HepG2 (cell line): Measurements from ENCODE around the gene RNU6-8. TPM values are rescaled to one million over a fixed set of nuclear protein-coding genes. Genes with fewer than 3 reads are reported as not detected.

Experiments
- CEBPB ChIP-seq: IDR thresholded peaks from 2 replicates; pipeline ENCODE4 v1.6.1; 2011; ENCODE audit warnings: low read depth, low read length, improper control_type of control experiment, borderline replicate concordance
- FOSL2 ChIP-seq: sonication (generic); formaldehyde crosslinking; IDR thresholded peaks from 2 replicates; pipeline ENCODE4 v1.4.0; 2020; ENCODE audit warnings: missing genetic modification reagents
- GFI1 ChIP-seq: sonication (generic); formaldehyde crosslinking; IDR thresholded peaks from 2 replicates; pipeline ENCODE4 v1.5.0; 2020; ENCODE audit warnings: missing genetic modification reagents, mild to moderate bottlenecking, borderline replicate concordance
- MED1 ChIP-seq: sonication (generic); formaldehyde crosslinking; IDR thresholded peaks from 2 replicates; pipeline ENCODE4 v1.4.0; 2020; ENCODE audit warnings: missing genetic modification reagents
- NFE2L1 ChIP-seq: sonication (generic); formaldehyde crosslinking; IDR thresholded peaks from 2 replicates; pipeline ENCODE4 v1.4.0; 2020; ENCODE audit warnings: missing genetic modification reagents, mild to moderate bottlenecking, borderline replicate concordance
- PAF1 ChIP-seq: IDR thresholded peaks from 2 replicates; pipeline ENCODE4 v1.6.1; 2016; ENCODE audit warnings: missing genetic modification reagents, missing compliant biosample characterization
- PCBP1 ChIP-seq: fragments of 200-400 bp; formaldehyde crosslinking; IDR thresholded peaks from 2 replicates; pipeline ENCODE4 v1.6.1; 2017; ENCODE audit warnings: mild to moderate bottlenecking, low read depth, low read length, borderline replicate concordance
- RFX3 ChIP-seq: IDR thresholded peaks from 2 replicates; pipeline ENCODE4 v1.6.1; 2016; ENCODE audit warnings: missing biosample characterization, missing genetic modification reagents
- SOX5 ChIP-seq: IDR thresholded peaks from 2 replicates; pipeline ENCODE4 v1.6.1; 2016; ENCODE audit warnings: borderline replicate concordance
- TBX3 ChIP-seq: fragments of 450-650 bp; IDR thresholded peaks from 2 replicates; pipeline ENCODE4 v1.6.1; 2017; ENCODE audit warnings: antibody characterized with exemption, mild to moderate bottlenecking, inconsistent platforms, borderline replicate concordance
- TCF7L2 ChIP-seq: IDR thresholded peaks from 2 replicates; pipeline ENCODE4 v1.6.1; 2011; ENCODE audit warnings: mild to moderate bottlenecking, low read depth, low read length, moderate library complexity
- TEAD2 ChIP-seq: sonication (generic); formaldehyde crosslinking; IDR thresholded peaks from 2 replicates; pipeline ENCODE4 v1.9.0; 2021; ENCODE audit warnings: missing genetic modification reagents
- ZNF207 ChIP-seq: fragments of 450-650 bp; IDR thresholded peaks from 2 replicates; pipeline ENCODE4 v1.6.1; 2016; ENCODE audit warnings: antibody characterized with exemption, borderline replicate concordance
- ZNF34 ChIP-seq: sonication (generic); formaldehyde crosslinking; IDR thresholded peaks from 2 replicates; pipeline ENCODE4 v1.4.0; 2020; ENCODE audit warnings: mild to moderate bottlenecking, missing genetic modification reagents, borderline replicate concordance
- ZNF431 ChIP-seq: sonication (generic); formaldehyde crosslinking; IDR thresholded peaks from 2 replicates; pipeline ENCODE4 v1.9.0; 2022; ENCODE audit warnings: missing genetic modification reagents, low read depth, mild to moderate bottlenecking, borderline replicate concordance
- ZNF44 ChIP-seq: sonication (generic); formaldehyde crosslinking; IDR thresholded peaks from 2 replicates; pipeline ENCODE4 v1.5.1; 2020; ENCODE audit warnings: mild to moderate bottlenecking, missing genetic modification reagents
- ZNF569 ChIP-seq: sonication (generic); formaldehyde crosslinking; IDR thresholded peaks from 2 replicates; pipeline ENCODE4 v1.5.0; 2020; ENCODE audit warnings: mild to moderate bottlenecking, missing genetic modification reagents, moderate library complexity, borderline replicate concordance
- ZNF577 ChIP-seq: sonication (generic); formaldehyde crosslinking; IDR thresholded peaks from 2 replicates; pipeline ENCODE4 v1.4.0; 2020; ENCODE audit warnings: mild to moderate bottlenecking, low read depth, missing genetic modification reagents, borderline replicate concordance
- ZSCAN21 ChIP-seq: sonication (generic); formaldehyde crosslinking; IDR thresholded peaks from 2 replicates; pipeline ENCODE4 v1.8.0; 2022; ENCODE audit warnings: mild to moderate bottlenecking, missing genetic modification reagents, moderate library complexity, borderline replicate concordance
- polyA plus RNA-seq, 8 experiments: library from polyadenylated mRNA; depleted of rRNA in 3 of 8; stranded (reverse) in 7 of 8; unstranded in 1 of 8; fragments of >200 nt; fragmentation: Illumina TruSeq in 4 of 8; extraction: Trizol in 4 of 8; gene quantifications; 2 replicates each; pipeline versions ENCODE4 v1.2.1 to v1.2.3, GENCODE V29; 2011 to 2016; ENCODE audit warnings: low read depth in 4 of 8, missing spikeins in 1 of 8, mixed read lengths in 1 of 8; ENCODE audit not compliant: insufficient read depth in 1 of 8
- total RNA-seq, 5 experiments: library from RNA; depleted of rRNA; stranded (reverse); fragments of >200 nt; fragmentation: Illumina TruSeq; extraction: Trizol; gene quantifications; 2 replicates each; pipeline ENCODE4 v1.2.3, GENCODE V29; 2016; ENCODE audit warnings: low read depth in 1 of 5
- TF ChIP-seq, protein P1 (sequence below): sonication (generic); formaldehyde crosslinking; IDR thresholded peaks from 2 replicates; pipeline ENCODE4 v1.4.0; 2020; ENCODE audit warnings: mild to moderate bottlenecking, missing genetic modification reagents, borderline replicate concordance
- TF ChIP-seq, protein P2 (sequence below): sonication (generic); formaldehyde crosslinking; IDR thresholded peaks from 2 replicates; pipeline ENCODE4 v1.4.0; 2020; ENCODE audit warnings: mild to moderate bottlenecking, missing genetic modification reagents
- TF ChIP-seq, protein P3 (sequence below): sonication (generic); formaldehyde crosslinking; IDR thresholded peaks from 2 replicates; pipeline ENCODE4 v1.8.1; 2023; ENCODE audit warnings: missing genetic modification reagents, inconsistent platforms, borderline replicate concordance
- TF ChIP-seq, protein P4 (sequence below): sonication (generic); formaldehyde crosslinking; IDR thresholded peaks from 2 replicates; pipeline ENCODE4 v1.4.0; 2020; ENCODE audit warnings: missing genetic modification reagents

Gene RNU6-8
- total and polyA plus RNA-seq, 2 of the 13 experiments (the other 11 are each of a cell fraction or from before 2014, with no cell fraction given) = under 0.01 TPM; not detected in 1

DNA sequence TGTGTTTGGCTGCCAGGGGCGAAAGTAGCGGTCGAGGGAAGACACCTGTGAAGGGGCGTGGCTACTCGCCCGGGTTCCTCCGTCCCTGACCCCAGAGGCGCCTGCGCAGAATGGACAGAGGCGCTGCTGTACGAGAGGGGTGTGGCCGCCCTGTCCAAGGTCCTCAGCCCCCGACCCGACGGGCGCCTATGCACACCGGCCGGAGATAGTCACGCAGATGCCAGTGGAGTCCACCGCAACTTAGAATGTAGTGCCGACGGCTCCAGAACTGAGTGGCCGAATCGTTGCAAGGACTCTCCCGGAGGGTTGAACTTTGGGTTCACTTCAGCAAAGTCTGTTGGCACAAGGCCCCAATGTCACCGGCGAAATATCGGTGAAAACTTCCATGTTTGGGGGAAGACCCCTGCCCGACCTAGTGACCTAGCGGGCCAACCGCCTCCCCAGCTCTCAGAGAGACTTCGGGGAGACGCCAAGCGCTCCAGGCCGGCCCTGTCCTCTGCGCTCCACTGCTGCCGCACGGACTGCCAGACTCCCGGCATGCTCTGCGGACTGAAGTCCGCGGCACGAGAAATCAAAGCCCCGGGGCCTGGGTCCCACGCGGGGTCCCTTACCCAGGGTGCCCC lies 1.8 kb downstream of the RNU6-8 start (continued):
- TF ChIP-seq, protein P1, sequence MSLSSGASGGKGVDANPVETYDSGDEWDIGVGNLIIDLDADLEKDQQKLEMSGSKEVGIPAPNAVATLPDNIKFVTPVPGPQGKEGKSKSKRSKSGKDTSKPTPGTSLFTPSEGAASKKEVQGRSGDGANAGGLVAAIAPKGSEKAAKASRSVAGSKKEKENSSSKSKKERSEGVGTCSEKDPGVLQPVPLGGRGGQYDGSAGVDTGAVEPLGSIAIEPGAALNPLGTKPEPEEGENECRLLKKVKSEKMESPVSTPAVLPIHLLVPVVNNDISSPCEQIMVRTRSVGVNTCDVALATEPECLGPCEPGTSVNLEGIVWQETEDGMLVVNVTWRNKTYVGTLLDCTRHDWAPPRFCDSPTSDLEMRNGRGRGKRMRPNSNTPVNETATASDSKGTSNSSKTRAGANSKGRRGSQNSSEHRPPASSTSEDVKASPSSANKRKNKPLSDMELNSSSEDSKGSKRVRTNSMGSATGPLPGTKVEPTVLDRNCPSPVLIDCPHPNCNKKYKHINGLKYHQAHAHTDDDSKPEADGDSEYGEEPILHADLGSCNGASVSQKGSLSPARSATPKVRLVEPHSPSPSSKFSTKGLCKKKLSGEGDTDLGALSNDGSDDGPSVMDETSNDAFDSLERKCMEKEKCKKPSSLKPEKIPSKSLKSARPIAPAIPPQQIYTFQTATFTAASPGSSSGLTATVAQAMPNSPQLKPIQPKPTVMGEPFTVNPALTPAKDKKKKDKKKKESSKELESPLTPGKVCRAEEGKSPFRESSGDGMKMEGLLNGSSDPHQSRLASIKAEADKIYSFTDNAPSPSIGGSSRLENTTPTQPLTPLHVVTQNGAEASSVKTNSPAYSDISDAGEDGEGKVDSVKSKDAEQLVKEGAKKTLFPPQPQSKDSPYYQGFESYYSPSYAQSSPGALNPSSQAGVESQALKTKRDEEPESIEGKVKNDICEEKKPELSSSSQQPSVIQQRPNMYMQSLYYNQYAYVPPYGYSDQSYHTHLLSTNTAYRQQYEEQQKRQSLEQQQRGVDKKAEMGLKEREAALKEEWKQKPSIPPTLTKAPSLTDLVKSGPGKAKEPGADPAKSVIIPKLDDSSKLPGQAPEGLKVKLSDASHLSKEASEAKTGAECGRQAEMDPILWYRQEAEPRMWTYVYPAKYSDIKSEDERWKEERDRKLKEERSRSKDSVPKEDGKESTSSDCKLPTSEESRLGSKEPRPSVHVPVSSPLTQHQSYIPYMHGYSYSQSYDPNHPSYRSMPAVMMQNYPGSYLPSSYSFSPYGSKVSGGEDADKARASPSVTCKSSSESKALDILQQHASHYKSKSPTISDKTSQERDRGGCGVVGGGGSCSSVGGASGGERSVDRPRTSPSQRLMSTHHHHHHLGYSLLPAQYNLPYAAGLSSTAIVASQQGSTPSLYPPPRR (CRISPR knock-in tag) = peak; percentile 88
- peak; percentile 77 for TF ChIP-seq SOX5
- peak; percentile 44 for TF ChIP-seq FOSL2
- TF ChIP-seq PAF1 (CRISPR knock-in tag) = no peak
- peak; percentile 43; the same call in 1 of the 2 replicates for TF ChIP-seq RFX3 (CRISPR knock-in tag)
- TF ChIP-seq GFI1 (CRISPR knock-in tag) = peak; percentile 98
- peak; percentile 88; the same call in 1 of the 2 replicates for TF ChIP-seq ZNF431
- peak; percentile 27; the same call in 1 of the 2 replicates for TF ChIP-seq ZNF44 (CRISPR knock-in tag)
- TF ChIP-seq ZNF569 (CRISPR knock-in tag) = peak; percentile 92; the same call in 1 of the 2 replicates
- TF ChIP-seq MED1 (CRISPR knock-in tag) = peak; percentile 85
- TF ChIP-seq, protein P2, sequence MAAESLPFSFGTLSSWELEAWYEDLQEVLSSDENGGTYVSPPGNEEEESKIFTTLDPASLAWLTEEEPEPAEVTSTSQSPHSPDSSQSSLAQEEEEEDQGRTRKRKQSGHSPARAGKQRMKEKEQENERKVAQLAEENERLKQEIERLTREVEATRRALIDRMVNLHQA (CRISPR knock-in tag) = peak; percentile 77; the same call in 1 of the 2 replicates
- TF ChIP-seq, protein P3, sequence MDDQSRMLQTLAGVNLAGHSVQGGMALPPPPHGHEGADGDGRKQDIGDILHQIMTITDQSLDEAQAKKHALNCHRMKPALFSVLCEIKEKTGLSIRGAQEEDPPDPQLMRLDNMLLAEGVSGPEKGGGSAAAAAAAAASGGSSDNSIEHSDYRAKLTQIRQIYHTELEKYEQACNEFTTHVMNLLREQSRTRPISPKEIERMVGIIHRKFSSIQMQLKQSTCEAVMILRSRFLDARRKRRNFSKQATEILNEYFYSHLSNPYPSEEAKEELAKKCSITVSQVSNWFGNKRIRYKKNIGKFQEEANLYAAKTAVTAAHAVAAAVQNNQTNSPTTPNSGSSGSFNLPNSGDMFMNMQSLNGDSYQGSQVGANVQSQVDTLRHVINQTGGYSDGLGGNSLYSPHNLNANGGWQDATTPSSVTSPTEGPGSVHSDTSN = no peak; the same call in 1 of the 2 replicates
- no peak for TF ChIP-seq CEBPB
- peak; percentile 99 for TF ChIP-seq ZNF34 (CRISPR knock-in tag)
- TF ChIP-seq PCBP1 = no peak; the same call in 1 of the 2 replicates
- TF ChIP-seq, protein P4, sequence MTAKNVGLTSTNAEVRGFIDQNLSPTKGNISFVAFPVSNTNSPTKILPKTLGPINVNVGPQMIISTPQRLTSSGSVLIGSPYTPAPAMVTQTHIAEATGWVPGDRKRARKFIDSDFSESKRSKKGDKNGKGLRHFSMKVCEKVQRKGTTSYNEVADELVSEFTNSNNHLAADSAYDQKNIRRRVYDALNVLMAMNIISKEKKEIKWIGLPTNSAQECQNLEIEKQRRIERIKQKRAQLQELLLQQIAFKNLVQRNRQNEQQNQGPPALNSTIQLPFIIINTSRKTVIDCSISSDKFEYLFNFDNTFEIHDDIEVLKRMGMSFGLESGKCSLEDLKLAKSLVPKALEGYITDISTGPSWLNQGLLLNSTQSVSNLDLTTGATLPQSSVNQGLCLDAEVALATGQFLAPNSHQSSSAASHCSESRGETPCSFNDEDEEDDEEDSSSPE = peak; percentile 80
- TF ChIP-seq TBX3 = 0 out of 2 replicates have a peak, but pooled peaks have one; percentile 14
- TF ChIP-seq TCF7L2 = no peak
- TF ChIP-seq TEAD2 (CRISPR knock-in tag) = no peak
- TF ChIP-seq NFE2L1 (CRISPR knock-in tag) = peak; percentile 63; the same call in 1 of the 2 replicates
- peak; percentile 94; the same call in 1 of the 2 replicates for TF ChIP-seq ZNF577 (CRISPR knock-in tag)
- peak; percentile 79; the same call in 1 of the 2 replicates for TF ChIP-seq ZSCAN21 (CRISPR knock-in tag)
- no peak for TF ChIP-seq ZNF207
